Epithelial cell of proximal tubule (primary cell): ENCODE measurements around the gene FEM1C. TPM values are rescaled to one million over a fixed set of nuclear protein-coding genes. Genes with fewer than 3 reads are reported as not detected.
A peak's percentile ranks its signal among the peaks of the same experiment; 100 is the strongest.

Source experiments
- DNase-seq: peaks from one replicate; pipeline ENCODE4 v3.0.0-alpha.2; 2011; ENCODE audit warnings: low read depth
- H3K4me3 ChIP-seq: 2 replicates; pipeline ENCODE4 v1.5.1; 2011; ENCODE audit warnings: low read depth, mild to moderate bottlenecking, low read length
- CTCF ChIP-seq: conservative IDR thresholded peaks from 2 replicates; pipeline ENCODE4 v1.5.1; 2012; ENCODE audit warnings: low read depth, mild to moderate bottlenecking, low read length
- total RNA-seq: library from RNA; depleted of rRNA; stranded (reverse); fragments of >200 nt; gene quantifications from 2 replicates; pipeline ENCODE4 v1.2.3, GENCODE V29; 2015

FEM1C gene
- total RNA-seq: 11.0 and 14.4 TPM in 2 replicates

GRCh38 chr5:115544436-115545350 is at the start of gene FEM1C:
FEM1C (minus strand) TSS chr5:115544775; CDS start chr5:115543493, 1,282 bp downstream.
- peak within 1 kb of the TSS; percentile 83 for H3K4me3 ChIP-seq
- TF ChIP-seq CTCF: no peak
- peak; percentile 39 for DNase-seq

GRCh38 chr5:115589043-115589442 is 44.5 kb upstream of the FEM1C start:
- H3K4me3 ChIP-seq: no peak overlapping the region
- no peak for DNase-seq
- no peak for TF ChIP-seq CTCF

GRCh38 chr5:115588640-115589039 is 44.1 kb upstream of the FEM1C start:
- no peak for TF ChIP-seq CTCF
- no peak for DNase-seq
- H3K4me3 ChIP-seq: no peak overlapping the region

GRCh38 chr5:115586525-115587146 is 42.1 kb upstream of the FEM1C start:
- DNase-seq: no peak
- no peak overlapping the region for H3K4me3 ChIP-seq
- TF ChIP-seq CTCF: peak; percentile 50

GRCh38 chr5:115585265-115585664 is 40.7 kb upstream of the FEM1C start:
- no peak overlapping the region for H3K4me3 ChIP-seq
- no peak for DNase-seq
- no peak for TF ChIP-seq CTCF

- H3K4me3 ChIP-seq: no peak overlapping the region
- DNase-seq: no peak
- TF ChIP-seq CTCF: no peak
Measured at GRCh38 chr5:115584501-115584900, 39.9 kb upstream of the FEM1C start.
